T-helper 17 cell (primary cell): Measurements from ENCODE around the gene KLF16. TPM values are rescaled to one million over a fixed set of nuclear protein-coding genes. Genes with fewer than 3 reads are reported as not detected.

Experiments used
- ATAC-seq: fragments of 150-1000 bp; cut with Tn5 transposase; 2 replicates; pipeline ENCODE4 v1.10.0; 2021; ENCODE audit warnings: mild to moderate bottlenecking, moderate library complexity
- DNase-seq, 3 donors: peaks; one replicate each; pipeline versions ENCODE4 v3.0.0 to v3.0.0-alpha.2; 2020 to 2021
- H3K9me3 ChIP-seq: one replicate; pipeline ENCODE4 v1.7.0; 2013; ENCODE audit warnings: low read length, mild to moderate bottlenecking; ENCODE audit not compliant: control insufficient read depth, poor library complexity, severe bottlenecking
- H3K27ac Mint-ChIP-seq: one replicate; pipeline ENCODE4 v1.8.0; 2022; ENCODE audit warnings: mild to moderate bottlenecking, moderate library complexity, mixed read lengths
- H3K27me3 Mint-ChIP-seq: one replicate; pipeline ENCODE4 v1.8.0; 2022; ENCODE audit warnings: mixed read lengths
- H3K36me3 Mint-ChIP-seq: one replicate; pipeline ENCODE4 v1.8.0; 2022; ENCODE audit warnings: low read depth, mixed read lengths
- H3K4me1 Mint-ChIP-seq: one replicate; pipeline ENCODE4 v1.8.0; 2022; ENCODE audit warnings: mild to moderate bottlenecking, mixed read lengths
- H3K4me3 Mint-ChIP-seq: one replicate; pipeline ENCODE4 v1.8.0; 2022; ENCODE audit warnings: mild to moderate bottlenecking, moderate library complexity, mixed read lengths
- total RNA-seq, 4 donors: library from RNA in 2 of 4; stranded (reverse) in 2 of 4; gene quantifications; one replicate each; pipeline ENCODE4 v1.2.3 and lab custom pipeline; 2022 to 2026

KLF16 gene
- total RNA-seq, 2 donors from 2014 or later, result 37.9 to 46.5 TPM

DNA sequence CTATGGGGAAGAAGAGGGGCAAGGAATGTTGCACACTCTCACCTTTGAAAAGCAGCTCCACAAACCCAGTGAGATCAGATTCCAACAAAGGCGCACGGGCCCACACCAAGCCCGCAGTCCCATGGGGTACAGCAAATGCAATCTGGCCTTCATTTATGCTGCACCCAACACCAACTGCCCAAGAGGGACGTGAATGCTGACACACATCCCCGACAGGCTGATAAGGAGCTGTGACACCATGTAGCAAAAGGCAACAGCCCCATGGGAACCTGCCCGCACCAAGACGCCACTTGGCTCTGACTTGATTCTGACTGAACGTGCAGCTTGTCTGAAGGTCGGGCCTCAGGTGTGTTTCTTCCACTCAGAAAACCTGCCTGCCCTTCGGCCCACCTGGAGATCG, 32.4 kb downstream of the KLF16 start:
- Mint-ChIP-seq H3K27ac (no peak overlapping the region), H3K4me3 (no peak overlapping the region), H3K36me3 (no peaks in the 10 kb centered on the region), H3K27me3 (no peaks in the 10 kb centered on the region), H3K4me1 (peaks cover 8% of the 10 kb centered on the region)
- DNase-seq (no peak), ATAC-seq (no peak)
- H3K9me3 ChIP-seq, result no peaks in the 10 kb centered on the region

GRCh38 chr19:1830568-1830967, 32.8 kb downstream of the KLF16 start:
- H3K4me3 Mint-ChIP-seq, result no peak overlapping the region
- H3K9me3 ChIP-seq, result no peaks in the 10 kb centered on the region
- no peaks in the 10 kb centered on the region for H3K27me3 Mint-ChIP-seq
- no peak overlapping the region for H3K27ac Mint-ChIP-seq
- ATAC-seq, result no peak
- no peaks in the 10 kb centered on the region for H3K36me3 Mint-ChIP-seq
- peaks cover 9% of the 10 kb centered on the region for H3K4me1 Mint-ChIP-seq
- DNase-seq, result no peak

- H3K4me1 Mint-ChIP-seq, result peaks cover 9% of the 10 kb centered on the region
- H3K27me3 Mint-ChIP-seq, result no peaks in the 10 kb centered on the region
- DNase-seq (no peak), ATAC-seq (no peak)
- no peaks in the 10 kb centered on the region for H3K9me3 ChIP-seq
- no peak overlapping the region for H3K4me3 Mint-ChIP-seq
- H3K36me3 Mint-ChIP-seq, result no peaks in the 10 kb centered on the region
- H3K27ac Mint-ChIP-seq, result no peak overlapping the region
These were observed 33.4 kb downstream of the KLF16 start for GRCh38 chr19:1829958-1830357.

- H3K9me3 ChIP-seq, result no peaks in the 10 kb centered on the region
- Mint-ChIP-seq H3K4me3 (no peak overlapping the region), H3K27ac (no peak overlapping the region), H3K36me3 (no peaks in the 10 kb centered on the region), H3K27me3 (no peaks in the 10 kb centered on the region), H3K4me1 (peaks cover 9% of the 10 kb centered on the region)
- ATAC-seq (no peak), DNase-seq (no peak)
These were observed 34.8 kb downstream of the KLF16 start for GRCh38 chr19:1828279-1829238.

DNA sequence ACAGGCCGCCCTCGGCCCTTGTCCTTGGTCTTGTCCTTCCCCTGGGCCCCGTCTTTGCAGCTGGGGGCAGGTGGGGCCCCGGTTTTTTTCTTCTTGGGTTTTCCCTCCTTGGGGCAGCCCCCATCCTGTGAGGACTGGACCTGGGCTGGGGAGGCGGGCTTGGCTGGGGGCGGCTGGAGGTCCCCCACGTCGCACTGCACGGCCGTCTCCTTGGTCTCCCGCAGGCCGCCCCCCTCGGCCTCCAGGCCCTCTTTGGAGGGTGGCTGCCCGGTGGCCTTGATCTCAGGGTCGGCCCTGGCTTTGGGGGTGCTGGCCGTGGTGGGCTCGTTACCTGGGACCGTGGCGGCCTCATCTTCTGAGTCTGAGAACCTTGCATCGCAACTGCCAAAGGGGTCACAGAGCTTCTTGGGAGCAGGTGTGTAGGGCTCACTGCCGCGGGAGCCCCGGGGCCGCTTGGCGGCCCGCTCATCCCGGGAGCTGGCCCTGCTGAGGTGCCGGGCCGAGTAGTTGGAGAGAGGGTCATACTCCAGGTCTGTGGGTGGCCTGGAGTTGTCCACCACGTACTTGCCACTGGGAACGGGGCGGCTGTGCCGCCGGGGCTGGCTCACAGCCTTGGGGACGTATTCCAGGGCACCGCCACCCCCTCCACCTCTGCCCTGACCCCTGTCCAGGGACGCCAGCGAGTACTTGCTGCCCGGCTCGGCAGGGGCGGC, 35.7 kb downstream of the KLF16 start:
- Mint-ChIP-seq H3K27ac (no peak overlapping the region), H3K27me3 (no peaks in the 10 kb centered on the region), H3K36me3 (no peaks in the 10 kb centered on the region), H3K4me1 (peaks cover 9% of the 10 kb centered on the region), H3K4me3 (no peak overlapping the region)
- ATAC-seq (no peak), DNase-seq (no peak)
- no peaks in the 10 kb centered on the region for H3K9me3 ChIP-seq

DNA sequence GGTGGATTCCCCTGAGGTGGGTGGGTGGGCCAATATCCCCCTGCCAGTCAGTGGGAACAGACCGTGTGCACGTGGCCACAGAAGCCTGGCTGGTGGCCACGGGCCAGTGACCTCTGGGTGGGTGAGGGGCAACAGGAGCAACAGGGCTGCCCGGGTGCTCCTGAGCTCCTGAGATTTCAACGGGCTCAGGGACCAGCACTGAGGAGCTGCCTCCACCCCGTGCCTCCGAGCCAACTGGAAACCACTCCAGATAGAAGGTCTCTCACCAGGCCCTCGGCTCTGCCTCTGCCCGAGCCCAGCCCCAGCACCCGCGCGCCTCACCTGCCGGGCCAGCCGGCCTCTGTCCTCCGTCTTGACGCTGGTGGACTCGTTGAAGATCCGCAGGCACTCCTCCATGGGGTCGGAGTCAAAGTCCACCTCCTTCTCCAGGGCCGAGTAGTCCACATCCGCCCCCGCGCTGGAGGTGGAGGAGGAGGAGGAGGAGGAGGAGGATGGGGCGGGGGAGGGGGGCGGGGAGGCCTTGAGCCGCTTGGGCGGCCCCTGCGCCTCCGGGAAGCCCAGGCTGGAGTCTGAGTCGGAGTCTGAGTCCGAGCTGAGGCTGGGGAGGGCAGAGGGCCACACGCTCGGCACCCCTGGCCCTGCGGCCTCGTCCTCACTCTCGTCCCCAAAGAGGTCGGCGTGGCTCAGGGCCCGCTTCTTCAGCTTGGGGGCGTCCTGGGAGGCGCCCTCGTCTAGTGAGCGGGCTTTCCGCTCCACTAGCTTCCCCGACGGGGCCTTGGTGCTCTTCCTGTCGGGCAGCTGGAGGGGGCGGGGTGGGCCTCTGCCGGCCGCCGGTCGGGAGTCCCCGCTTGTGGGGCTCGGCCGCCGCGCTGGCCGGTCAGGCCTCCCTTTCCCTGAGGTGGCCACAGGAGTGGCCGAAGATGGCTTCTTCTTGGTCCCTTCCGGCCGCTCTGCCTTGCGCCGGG, 36.5 kb downstream of the KLF16 start:
- DNase-seq, result no peak
- peak; percentile 3 for ATAC-seq
- H3K4me1 Mint-ChIP-seq, result peaks cover 9% of the 10 kb centered on the region
- no peaks in the 10 kb centered on the region for H3K27me3 Mint-ChIP-seq
- H3K36me3 Mint-ChIP-seq, result peaks cover 2% of the 10 kb centered on the region
- no peaks in the 10 kb centered on the region for H3K9me3 ChIP-seq
- no peak overlapping the region for H3K4me3 Mint-ChIP-seq
- no peak overlapping the region for H3K27ac Mint-ChIP-seq

DNA sequence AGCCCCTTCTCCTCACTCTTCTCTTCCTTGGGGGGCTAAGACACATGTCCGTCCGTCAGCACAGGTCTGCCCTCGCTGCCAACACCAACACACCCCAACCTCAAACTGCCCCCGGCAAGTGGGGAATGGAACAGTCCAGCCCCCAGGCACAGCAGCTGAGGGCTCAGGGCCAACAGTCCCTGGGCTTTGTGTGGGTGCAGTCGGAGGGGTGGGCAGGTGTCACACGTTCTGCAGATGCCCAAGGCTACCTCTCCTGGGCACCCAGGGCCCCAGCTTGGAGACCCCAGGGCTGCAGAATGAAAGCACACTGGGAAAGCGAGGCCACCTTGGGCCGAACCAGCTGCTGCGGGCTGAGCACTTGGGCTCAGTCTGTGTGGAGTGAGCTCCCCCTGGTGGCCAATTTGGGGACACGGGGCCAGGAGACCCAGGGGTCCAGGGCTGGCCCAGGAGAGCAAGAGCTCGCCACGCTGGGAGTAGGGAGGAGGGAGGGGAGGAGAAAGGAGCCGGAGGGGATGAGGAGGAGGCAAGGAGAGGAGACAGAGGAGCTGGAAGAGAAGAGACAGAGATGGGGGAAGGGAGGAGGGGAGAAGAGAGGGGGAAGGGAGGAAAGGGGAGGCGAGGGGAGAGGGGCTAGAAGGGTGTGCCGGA, 37.3 kb downstream of the KLF16 start:
- peak; percentile 83 for ATAC-seq
- no peaks in the 10 kb centered on the region for H3K9me3 ChIP-seq
- Mint-ChIP-seq H3K27ac (no peak overlapping the region), H3K36me3 (peaks cover 2% of the 10 kb centered on the region), H3K4me1 (peaks cover 7% of the 10 kb centered on the region), H3K4me3 (no peak overlapping the region), H3K27me3 (no peaks in the 10 kb centered on the region)
- peak; percentile 60 to 77 (median 65) for DNase-seq

GRCh38 chr19:1824252-1824622, 39.1 kb downstream of the KLF16 start:
- peaks cover 5% of the 10 kb centered on the region for H3K36me3 Mint-ChIP-seq
- H3K27me3 Mint-ChIP-seq, result no peaks in the 10 kb centered on the region
- H3K4me1 Mint-ChIP-seq, result peaks cover 7% of the 10 kb centered on the region
- DNase-seq, result no peak
- H3K27ac Mint-ChIP-seq, result no peak overlapping the region
- H3K9me3 ChIP-seq, result no peaks in the 10 kb centered on the region
- ATAC-seq, result no peak
- H3K4me3 Mint-ChIP-seq, result no peak overlapping the region

DNA sequence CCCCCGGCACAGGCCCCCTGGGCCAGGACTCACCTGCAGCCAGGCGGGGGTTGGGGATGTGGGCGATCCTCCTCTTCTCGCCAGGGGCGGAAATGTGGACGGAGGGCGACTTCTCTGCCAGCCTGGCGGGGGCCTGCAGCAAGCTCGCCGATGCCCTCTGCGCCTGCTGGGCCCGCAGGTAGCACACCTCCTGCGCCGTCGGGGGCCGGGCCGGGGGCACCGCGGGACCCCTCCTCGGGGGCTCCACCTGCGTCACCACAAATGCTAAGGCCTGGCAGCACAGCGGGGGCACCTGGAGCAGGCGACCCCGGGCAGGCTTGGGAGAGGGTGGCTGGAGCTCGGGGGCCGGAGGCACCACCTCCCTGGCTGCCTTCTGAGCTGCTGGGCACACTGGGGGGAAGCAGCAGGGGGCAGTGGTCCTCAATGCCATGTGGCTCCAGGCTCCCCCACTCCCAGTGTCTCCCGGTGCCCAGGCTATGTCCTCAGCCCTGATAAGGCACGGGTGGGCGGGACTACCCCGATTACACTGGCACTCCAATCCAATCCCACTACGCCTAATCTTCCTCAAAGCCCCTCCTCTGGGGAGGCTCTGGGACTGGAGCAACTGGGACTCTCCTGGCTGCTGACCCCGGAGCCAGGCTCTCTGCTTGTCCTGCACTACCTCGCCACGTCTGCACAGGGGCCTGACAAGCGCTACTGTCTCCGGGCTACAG, 39.7 kb downstream of the KLF16 start:
- H3K4me3 Mint-ChIP-seq, result no peak overlapping the region
- no peaks in the 10 kb centered on the region for H3K9me3 ChIP-seq
- peaks cover 5% of the 10 kb centered on the region for H3K4me1 Mint-ChIP-seq
- H3K36me3 Mint-ChIP-seq, result peaks cover 5% of the 10 kb centered on the region
- no peak for DNase-seq
- H3K27me3 Mint-ChIP-seq, result no peaks in the 10 kb centered on the region
- no peak for ATAC-seq
- no peak overlapping the region for H3K27ac Mint-ChIP-seq

- H3K9me3 ChIP-seq, result no peaks in the 10 kb centered on the region
- Mint-ChIP-seq H3K27ac (no peak overlapping the region), H3K4me3 (no peak overlapping the region), H3K4me1 (peaks cover 5% of the 10 kb centered on the region), H3K27me3 (no peaks in the 10 kb centered on the region), H3K36me3 (peaks cover 5% of the 10 kb centered on the region)
- DNase-seq (no peak), ATAC-seq (no peak)
These were observed 40.4 kb downstream of the KLF16 start for GRCh38 chr19:1823020-1823419.

DNA sequence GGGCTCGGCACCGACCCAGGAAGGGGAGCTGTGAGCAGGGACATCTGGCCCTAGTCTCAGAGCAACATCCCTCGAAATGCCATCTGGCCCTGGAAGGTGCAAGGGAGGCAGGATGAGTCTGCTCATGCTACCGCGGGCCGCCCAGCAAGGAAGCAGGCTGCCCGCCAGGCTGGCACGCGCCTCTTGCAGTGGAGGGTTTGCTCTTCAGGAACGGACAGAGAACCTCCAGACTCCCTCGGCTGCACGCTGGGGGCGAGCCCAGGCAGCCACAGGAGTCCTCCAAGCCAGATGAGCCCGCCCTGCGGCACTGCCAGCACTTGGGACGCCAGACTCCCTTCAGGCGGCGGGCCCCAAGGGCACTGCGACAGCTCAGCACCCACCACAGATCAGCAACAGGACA, 41.2 kb downstream of the KLF16 start:
- Mint-ChIP-seq H3K27me3 (no peaks in the 10 kb centered on the region), H3K36me3 (peaks cover 5% of the 10 kb centered on the region), H3K27ac (peak overlapping the region; percentile 14), H3K4me3 (no peak overlapping the region), H3K4me1 (peaks cover 5% of the 10 kb centered on the region)
- ATAC-seq (no peak), DNase-seq (no peak)
- H3K9me3 ChIP-seq, result no peaks in the 10 kb centered on the region
